Measurements from ENCODE around the gene TMEM201. TPM values are rescaled to one million over a fixed set of nuclear protein-coding genes. Genes with fewer than 3 reads are reported as not detected.

TMEM201 gene
- total and polyA plus RNA-seq, 2 donors from 2014 or later = 9.1 to 13.2 TPM

- DNase-seq = peak in 3 of 5 donors; percentile 11 to 30 (median 24)
- Histone ChIP-seq H3K9me3 (ENCODE audit: control insufficient read depth in 2 of 3, insufficient read depth in 1 of 3, low read length in 3 of 3) (no peaks in the 10 kb centered on the region), H3K36me3 (ENCODE audit: control insufficient read depth in 2 of 3, insufficient read depth in 3 of 3, low read length in 3 of 3) (no peaks in the 10 kb centered on the region), H3K4me1 (ENCODE audit: control insufficient read depth in 2 of 3, insufficient read depth in 2 of 3, low read depth in 1 of 3, low read length in 3 of 3) (peaks cover 0 to 4% (median 0%) of the 10 kb centered on the region in 3 donors), H3K4me3 (ENCODE audit: low read length in 3 of 3) (no peak overlapping the region), H3K27ac (ENCODE audit: low read depth in 2 of 2, low read length in 2 of 2) (no peak overlapping the region), H3K27me3 (ENCODE audit: control insufficient read depth, insufficient read depth, low read length) (peaks cover 7% of the 10 kb centered on the region), H3K9ac (ENCODE audit: low read length in 3 of 3) (no peak overlapping the region)
- intact Hi-C loops (cut with DNase I) = no loop called here
- no peak for FAIRE-seq
- TF ChIP-seq CTCF (IDR thresholded peaks at IDR 0.05; ENCODE audit: borderline replicate concordance, extremely low read depth, insufficient read depth) = no peak
Observed at GRCh38 chr1:9652379-9653209, 63.9 kb downstream of the TMEM201 start.

GRCh38 chr1:9653210-9653490 is 64.4 kb downstream of the TMEM201 start:
- Histone ChIP-seq H3K27me3 (ENCODE audit: control insufficient read depth, insufficient read depth, low read length) (peaks cover 7% of the 10 kb centered on the region), H3K27ac (ENCODE audit: low read depth in 2 of 2, low read length in 2 of 2) (no peak overlapping the region), H3K9me3 (ENCODE audit: control insufficient read depth in 2 of 3, insufficient read depth in 1 of 3, low read length in 3 of 3) (no peaks in the 10 kb centered on the region), H3K9ac (ENCODE audit: low read length in 3 of 3) (no peak overlapping the region), H3K36me3 (ENCODE audit: control insufficient read depth in 2 of 3, insufficient read depth in 3 of 3, low read length in 3 of 3) (no peaks in the 10 kb centered on the region), H3K4me3 (ENCODE audit: low read length in 3 of 3) (no peak overlapping the region), H3K4me1 (ENCODE audit: control insufficient read depth in 2 of 3, insufficient read depth in 2 of 3, low read depth in 1 of 3, low read length in 3 of 3) (peaks cover 0 to 4% (median 0%) of the 10 kb centered on the region in 3 donors)
- no peak for TF ChIP-seq CTCF (IDR thresholded peaks at IDR 0.05; ENCODE audit: borderline replicate concordance, extremely low read depth, insufficient read depth)
- intact Hi-C loops (cut with DNase I) = no loop called here
- DNase-seq = no peak
- FAIRE-seq = no peak

GRCh38 chr1:9653491-9654050 is 64.9 kb downstream of the TMEM201 start:
- DNase-seq (no peak), FAIRE-seq (no peak)
- peaks cover 7% of the 10 kb centered on the region for H3K27me3 ChIP-seq (ENCODE audit: control insufficient read depth, insufficient read depth, low read length)
- H3K4me3 ChIP-seq (ENCODE audit: low read length in 3 of 3) = no peak overlapping the region
- no peaks in the 10 kb centered on the region for H3K36me3 ChIP-seq (ENCODE audit: control insufficient read depth in 2 of 3, insufficient read depth in 3 of 3, low read length in 3 of 3)
- H3K4me1 ChIP-seq (ENCODE audit: control insufficient read depth in 2 of 3, insufficient read depth in 2 of 3, low read depth in 1 of 3, low read length in 3 of 3) = peaks cover 0 to 4% (median 0%) of the 10 kb centered on the region in 3 donors
- H3K27ac ChIP-seq (ENCODE audit: low read depth in 2 of 2, low read length in 2 of 2) = no peak overlapping the region
- intact Hi-C loops (cut with DNase I) = no loop called here
- no peak for TF ChIP-seq CTCF (IDR thresholded peaks at IDR 0.05; ENCODE audit: borderline replicate concordance, extremely low read depth, insufficient read depth)
- H3K9me3 ChIP-seq (ENCODE audit: control insufficient read depth in 2 of 3, insufficient read depth in 1 of 3, low read length in 3 of 3) = no peaks in the 10 kb centered on the region
- H3K9ac ChIP-seq (ENCODE audit: low read length in 3 of 3) = no peak overlapping the region
